ENCODE measurements around the gene GNG10.
"Not testable (repeated sequence)": the region's sequence is repeated elsewhere in the genome, so short reads cannot be mapped to it uniquely, and the experiment has no call there.

Gene GNG10

GRCh38 chr9:111661150-111661801 lies at the start of gene GNG10:
TSS of gene GNG10 (plus strand) at chr9:111661605. CDS start at chr9:111661635, 30 bp downstream.
- DNase-seq (ENCODE audit: low read depth in 1 of 2, low spot score in 1 of 2): peak; percentile 51 to 55

GRCh38 chr9:111613436-111614040 lies 47.9 kb upstream of the GNG10 start:
- DNase-seq (ENCODE audit: low read depth in 1 of 2, low spot score in 1 of 2): no peak

GRCh38 chr9:111615928-111616327 lies 45.5 kb upstream of the GNG10 start:
- DNase-seq (ENCODE audit: low read depth in 1 of 2, low spot score in 1 of 2): no peak

GRCh38 chr9:111617349-111617748 lies 44.1 kb upstream of the GNG10 start:
- DNase-seq (ENCODE audit: low read depth in 1 of 2, low spot score in 1 of 2): not testable (repeated sequence)

- DNase-seq (ENCODE audit: low read depth in 1 of 2, low spot score in 1 of 2): peak in 1 of 2 donors; percentile 24
Measured at GRCh38 chr9:111621895-111622480, 39.4 kb upstream of the GNG10 start.

- no peak for DNase-seq (ENCODE audit: low read depth in 1 of 2, low spot score in 1 of 2)
Measured at GRCh38 chr9:111622626-111623025, 38.8 kb upstream of the GNG10 start.

GRCh38 chr9:111627260-111627963 lies 34.0 kb upstream of the GNG10 start:
- no peak for DNase-seq (ENCODE audit: low read depth in 1 of 2, low spot score in 1 of 2)

- DNase-seq (ENCODE audit: low read depth in 1 of 2, low spot score in 1 of 2): no peak
Measured at GRCh38 chr9:111628411-111628810, 33.0 kb upstream of the GNG10 start.

GRCh38 chr9:111630182-111630963 lies 31.0 kb upstream of the GNG10 start:
- peak in 1 of 2 donors; percentile 4 for DNase-seq (ENCODE audit: low read depth in 1 of 2, low spot score in 1 of 2)

- DNase-seq (ENCODE audit: low read depth in 1 of 2, low spot score in 1 of 2): no peak
Measured at GRCh38 chr9:111630964-111631213, 30.5 kb upstream of the GNG10 start.

- peak; percentile 86 to 93 for DNase-seq (ENCODE audit: low read depth in 1 of 2, low spot score in 1 of 2)
Measured at GRCh38 chr9:111631214-111631971, 30.0 kb upstream of the GNG10 start, which contains the start of gene DNAJC25. TSS of gene DNAJC25 (plus strand) at chr9:111631334. CDS start at chr9:111631408, 74 bp downstream.

GRCh38 chr9:111632060-111632459 lies 29.3 kb upstream of the GNG10 start:
- DNase-seq (ENCODE audit: low read depth in 1 of 2, low spot score in 1 of 2): no peak

GRCh38 chr9:111632695-111633388 lies 28.6 kb upstream of the GNG10 start:
- DNase-seq (ENCODE audit: low read depth in 1 of 2, low spot score in 1 of 2): no peak

- DNase-seq (ENCODE audit: low read depth in 1 of 2, low spot score in 1 of 2): no peak
Measured at GRCh38 chr9:111633389-111633736, 28.0 kb upstream of the GNG10 start.

GRCh38 chr9:111634860-111635259 lies 26.5 kb upstream of the GNG10 start:
- DNase-seq (ENCODE audit: low read depth in 1 of 2, low spot score in 1 of 2): no peak

- no peak for DNase-seq (ENCODE audit: low read depth in 1 of 2, low spot score in 1 of 2)
Measured at GRCh38 chr9:111637421-111637950, 23.9 kb upstream of the GNG10 start.

GRCh38 chr9:111644195-111644772 lies 17.1 kb upstream of the GNG10 start:
- no peak for DNase-seq (ENCODE audit: low read depth in 1 of 2, low spot score in 1 of 2)

GRCh38 chr9:111645806-111646205 lies 15.6 kb upstream of the GNG10 start:
- DNase-seq (ENCODE audit: low read depth in 1 of 2, low spot score in 1 of 2): no peak

GRCh38 chr9:111646417-111646816 lies 15.0 kb upstream of the GNG10 start:
- no peak for DNase-seq (ENCODE audit: low read depth in 1 of 2, low spot score in 1 of 2)
